PFSK-1 (cell line): ENCODE data around the gene CFLAR.

Source experiments
- POLR2AphosphoS5 ChIP-seq: IDR thresholded peaks from 2 replicates; pipeline ENCODE4 v1.6.1; 2012; ENCODE audit warnings: low read depth, mild to moderate bottlenecking, control low read depth, low read length, moderate library complexity
- SIN3A ChIP-seq: IDR thresholded peaks from 2 replicates; pipeline ENCODE4 v1.6.1; 2012; ENCODE audit warnings: mild to moderate bottlenecking, low read length, moderate library complexity, borderline replicate concordance; ENCODE audit not compliant: insufficient read depth
- TAF1 ChIP-seq: IDR thresholded peaks from 2 replicates; pipeline ENCODE4 v1.6.1; 2012; ENCODE audit warnings: low read length, control low read depth, borderline replicate concordance; ENCODE audit not compliant: insufficient read depth
- TF ChIP-seq, protein P1 (sequence below), 2 experiments: IDR thresholded peaks; 2 replicates each; pipeline versions ENCODE4 v1.6.1 to v1.8.0; 2011 to 2012; ENCODE audit warnings: low read depth in 2 of 2, low read length in 2 of 2, control low read depth in 1 of 2, inconsistent platforms in 1 of 2, mild to moderate bottlenecking in 1 of 2, moderate library complexity in 1 of 2; ENCODE audit not compliant: insufficient read depth in 1 of 2

DNA sequence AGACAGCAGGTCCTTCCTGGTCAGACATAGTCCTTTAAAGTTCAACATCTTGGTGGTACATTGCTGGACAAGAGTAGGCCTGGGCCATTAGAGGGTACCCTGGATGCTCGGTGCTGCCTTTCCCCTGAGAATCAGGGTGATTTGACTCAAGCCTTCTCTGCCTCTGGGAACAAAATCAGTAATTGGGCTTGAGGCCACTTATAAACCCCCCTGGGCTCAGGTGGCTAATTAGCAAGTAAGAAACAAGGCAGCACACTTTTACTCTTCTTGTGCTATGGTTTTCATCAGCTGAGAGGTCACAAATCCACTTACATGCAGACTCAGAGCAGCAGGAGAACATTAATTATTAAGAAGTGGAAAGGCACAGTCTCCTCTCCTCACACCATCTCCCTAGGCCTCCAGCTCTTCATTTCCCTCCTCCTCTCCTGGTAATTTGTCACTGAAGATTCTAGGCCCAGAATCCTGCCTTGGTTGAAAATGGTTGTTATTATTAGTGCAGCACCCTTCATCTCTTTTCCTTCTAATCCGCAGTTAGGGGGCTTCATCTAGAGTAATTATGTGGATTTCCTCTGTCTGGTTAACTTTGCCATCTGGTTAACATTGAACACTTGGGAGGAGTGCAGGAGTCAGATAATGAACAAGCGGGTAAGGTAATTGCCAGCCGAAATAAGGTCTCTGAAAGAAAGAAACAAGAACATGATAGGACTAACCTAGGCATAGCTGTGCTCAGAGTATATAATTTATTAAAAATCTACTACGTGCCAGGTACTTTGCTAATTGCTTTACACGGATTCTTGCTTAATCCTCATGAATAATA is 37.2 kb downstream of the CFLAR start:
- no peak for TF ChIP-seq POLR2AphosphoS5
- TF ChIP-seq TAF1 = no peak
- TF ChIP-seq, protein P1, sequence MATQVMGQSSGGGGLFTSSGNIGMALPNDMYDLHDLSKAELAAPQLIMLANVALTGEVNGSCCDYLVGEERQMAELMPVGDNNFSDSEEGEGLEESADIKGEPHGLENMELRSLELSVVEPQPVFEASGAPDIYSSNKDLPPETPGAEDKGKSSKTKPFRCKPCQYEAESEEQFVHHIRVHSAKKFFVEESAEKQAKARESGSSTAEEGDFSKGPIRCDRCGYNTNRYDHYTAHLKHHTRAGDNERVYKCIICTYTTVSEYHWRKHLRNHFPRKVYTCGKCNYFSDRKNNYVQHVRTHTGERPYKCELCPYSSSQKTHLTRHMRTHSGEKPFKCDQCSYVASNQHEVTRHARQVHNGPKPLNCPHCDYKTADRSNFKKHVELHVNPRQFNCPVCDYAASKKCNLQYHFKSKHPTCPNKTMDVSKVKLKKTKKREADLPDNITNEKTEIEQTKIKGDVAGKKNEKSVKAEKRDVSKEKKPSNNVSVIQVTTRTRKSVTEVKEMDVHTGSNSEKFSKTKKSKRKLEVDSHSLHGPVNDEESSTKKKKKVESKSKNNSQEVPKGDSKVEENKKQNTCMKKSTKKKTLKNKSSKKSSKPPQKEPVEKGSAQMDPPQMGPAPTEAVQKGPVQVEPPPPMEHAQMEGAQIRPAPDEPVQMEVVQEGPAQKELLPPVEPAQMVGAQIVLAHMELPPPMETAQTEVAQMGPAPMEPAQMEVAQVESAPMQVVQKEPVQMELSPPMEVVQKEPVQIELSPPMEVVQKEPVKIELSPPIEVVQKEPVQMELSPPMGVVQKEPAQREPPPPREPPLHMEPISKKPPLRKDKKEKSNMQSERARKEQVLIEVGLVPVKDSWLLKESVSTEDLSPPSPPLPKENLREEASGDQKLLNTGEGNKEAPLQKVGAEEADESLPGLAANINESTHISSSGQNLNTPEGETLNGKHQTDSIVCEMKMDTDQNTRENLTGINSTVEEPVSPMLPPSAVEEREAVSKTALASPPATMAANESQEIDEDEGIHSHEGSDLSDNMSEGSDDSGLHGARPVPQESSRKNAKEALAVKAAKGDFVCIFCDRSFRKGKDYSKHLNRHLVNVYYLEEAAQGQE (IDR thresholded peaks at IDR 0.05; ENCODE audit: insufficient read depth in 1 of 2, low read depth in 2 of 2, low read length in 2 of 2) = no peak
- TF ChIP-seq SIN3A = no peak
